ENCODE data around the gene CKMT2.
"Not testable (repeated sequence)": the region's sequence is repeated elsewhere in the genome, so short reads cannot be mapped to it uniquely, and the experiment has no call there.

The CKMT2 gene

GRCh38 chr5:81292130-81292529 is 59.0 kb downstream of the CKMT2 start:
- no peak for DNase-seq (ENCODE audit: low read depth, low spot score)
- peaks cover 9% of the 10 kb centered on the region for H3K9me3 ChIP-seq (ENCODE audit: low read depth, low read length)
- no peak overlapping the region for H3K27ac ChIP-seq
- TF ChIP-seq EZH2 (IDR thresholded peaks at IDR 0.05) (no peak), POLR2AphosphoS5 (IDR thresholded peaks at IDR 0.05; ENCODE audit: borderline replicate concordance, low read depth, low read length) (no peak), FOXP2 (optimal IDR thresholded peaks at IDR 0.05; ENCODE audit: control extremely low read depth, extremely low read length, insufficient read depth) (no peak)
- peaks cover 8% of the 10 kb centered on the region for H3K36me3 ChIP-seq (ENCODE audit: insufficient read depth, low read length)
- H3K4me3 ChIP-seq, result no peak overlapping the region
- H3K9ac ChIP-seq (ENCODE audit: insufficient read length), result no peak overlapping the region

GRCh38 chr5:81294021-81294420 is 60.9 kb downstream of the CKMT2 start:
- not testable (repeated sequence) for H3K36me3 ChIP-seq (ENCODE audit: insufficient read depth, low read length); DNase-seq (ENCODE audit: low read depth, low spot score); H3K4me3 ChIP-seq; H3K27ac ChIP-seq; H3K9me3 ChIP-seq (ENCODE audit: low read depth, low read length); H3K9ac ChIP-seq (ENCODE audit: insufficient read length)

GRCh38 chr5:81297531-81297930 is 64.4 kb downstream of the CKMT2 start:
- DNase-seq (ENCODE audit: low read depth, low spot score), result no peak
- Histone ChIP-seq H3K36me3 (ENCODE audit: insufficient read depth, low read length) (peaks cover 12% of the 10 kb centered on the region), H3K4me3 (no peak overlapping the region), H3K9me3 (ENCODE audit: low read depth, low read length) (peaks cover 6% of the 10 kb centered on the region; the same call in 1 of the 2 replicates), H3K9ac (ENCODE audit: insufficient read length) (no peak overlapping the region), H3K27ac (no peak overlapping the region)
- TF ChIP-seq FOXP2 (optimal IDR thresholded peaks at IDR 0.05; ENCODE audit: control extremely low read depth, extremely low read length, insufficient read depth) (no peak), EZH2 (IDR thresholded peaks at IDR 0.05) (no peak), POLR2AphosphoS5 (IDR thresholded peaks at IDR 0.05; ENCODE audit: borderline replicate concordance, low read depth, low read length) (no peak)

DNA sequence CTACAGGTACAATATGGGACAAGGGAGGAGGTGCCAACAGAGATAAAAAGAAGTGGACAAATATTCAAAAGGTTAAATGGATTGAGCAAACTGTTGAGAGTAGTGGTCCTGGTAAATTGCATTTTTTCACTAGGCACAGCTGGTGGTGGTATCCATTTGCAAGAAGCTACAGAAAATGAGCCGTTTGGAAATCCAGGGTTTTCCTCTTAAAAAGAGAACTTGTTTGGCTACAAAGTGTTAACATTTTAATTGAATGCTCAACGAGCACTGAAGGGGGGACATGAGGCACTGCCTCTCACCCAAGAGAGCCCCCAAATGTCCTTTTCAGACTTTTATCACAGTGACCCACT is 67.8 kb downstream of the CKMT2 start:
- Histone ChIP-seq H3K36me3 (ENCODE audit: insufficient read depth, low read length) (peaks cover 4% of the 10 kb centered on the region), H3K9ac (ENCODE audit: insufficient read length) (peak overlapping the region; percentile 92), H3K4me3 (peak overlapping the region; percentile 94), H3K27ac (peak overlapping the region; percentile 67), H3K9me3 (ENCODE audit: low read depth, low read length) (no peaks in the 10 kb centered on the region)
- DNase-seq (ENCODE audit: low read depth, low spot score), result no peak
- TF ChIP-seq EZH2 (IDR thresholded peaks at IDR 0.05) (no peak), POLR2AphosphoS5 (IDR thresholded peaks at IDR 0.05; ENCODE audit: borderline replicate concordance, low read depth, low read length) (no peak), FOXP2 (optimal IDR thresholded peaks at IDR 0.05; ENCODE audit: control extremely low read depth, extremely low read length, insufficient read depth) (no peak)

GRCh38 chr5:81301271-81302015 is 68.3 kb downstream of the CKMT2 start, which contains the start of gene ZCCHC9:
Gene ZCCHC9, plus strand, starts transcription at chr5:81301587. Its CDS starts 3,171 bp downstream, at chr5:81304758.
- peak; percentile 79 for DNase-seq (ENCODE audit: low read depth, low spot score)
- H3K36me3 ChIP-seq (ENCODE audit: insufficient read depth, low read length), result peaks cover 4% of the 10 kb centered on the region
- H3K9me3 ChIP-seq (ENCODE audit: low read depth, low read length), result no peaks in the 10 kb centered on the region
- peak within 1 kb of the TSS; percentile 67 for H3K27ac ChIP-seq
- TF ChIP-seq FOXP2 (optimal IDR thresholded peaks at IDR 0.05; ENCODE audit: control extremely low read depth, extremely low read length, insufficient read depth) (peak; percentile 85), POLR2AphosphoS5 (IDR thresholded peaks at IDR 0.05; ENCODE audit: borderline replicate concordance, low read depth, low read length) (peak; percentile 97), EZH2 (IDR thresholded peaks at IDR 0.05) (no peak)
- peak within 1 kb of the TSS; percentile 92 for H3K9ac ChIP-seq (ENCODE audit: insufficient read length)
- peak within 1 kb of the TSS; percentile 94 for H3K4me3 ChIP-seq

DNA sequence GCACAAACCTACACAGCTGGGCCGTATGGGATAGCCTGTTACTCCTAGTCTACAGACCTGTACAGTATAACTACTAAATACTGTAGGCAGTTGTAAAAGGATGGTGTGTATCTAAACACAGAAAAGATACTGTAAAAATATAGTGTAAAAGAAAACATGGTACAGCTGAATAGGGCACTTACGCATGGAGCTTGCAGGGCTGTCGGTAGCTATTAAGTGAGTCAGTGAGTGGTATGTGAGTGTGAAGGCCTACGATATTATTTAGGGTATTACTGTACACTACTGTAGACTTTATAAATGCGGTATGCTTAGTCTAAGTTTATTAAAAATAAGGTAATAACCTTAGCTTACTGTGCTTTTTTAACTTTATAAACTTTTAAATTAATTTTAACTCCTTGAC is 69.5 kb downstream of the CKMT2 start:
- DNase-seq (ENCODE audit: low read depth, low spot score), result no peak
- no peak for TF ChIP-seq POLR2AphosphoS5 (IDR thresholded peaks at IDR 0.05; ENCODE audit: borderline replicate concordance, low read depth, low read length)
- no peak for TF ChIP-seq EZH2 (IDR thresholded peaks at IDR 0.05)
- no peak for TF ChIP-seq FOXP2 (optimal IDR thresholded peaks at IDR 0.05; ENCODE audit: control extremely low read depth, extremely low read length, insufficient read depth)

GRCh38 chr5:81303563-81303962 is 70.4 kb downstream of the CKMT2 start:
- Histone ChIP-seq H3K9me3 (ENCODE audit: low read depth, low read length) (no peaks in the 10 kb centered on the region), H3K36me3 (ENCODE audit: insufficient read depth, low read length) (peaks cover 4% of the 10 kb centered on the region), H3K4me3 (no peak overlapping the region), H3K9ac (ENCODE audit: insufficient read length) (peak overlapping the region; percentile 11), H3K27ac (no peak overlapping the region)
- TF ChIP-seq POLR2AphosphoS5 (IDR thresholded peaks at IDR 0.05; ENCODE audit: borderline replicate concordance, low read depth, low read length), result no peak
- TF ChIP-seq FOXP2 (optimal IDR thresholded peaks at IDR 0.05; ENCODE audit: control extremely low read depth, extremely low read length, insufficient read depth), result no peak
- no peak for TF ChIP-seq EZH2 (IDR thresholded peaks at IDR 0.05)
- DNase-seq (ENCODE audit: low read depth, low spot score), result no peak

More for the DNA sequence above, 69.5 kb downstream of the CKMT2 start:
- Histone ChIP-seq H3K4me3 (peak overlapping the region; percentile 94), H3K27ac (no peak overlapping the region), H3K9me3 (ENCODE audit: low read depth, low read length) (no peaks in the 10 kb centered on the region), H3K9ac (ENCODE audit: insufficient read length) (peak overlapping the region; percentile 21), H3K36me3 (ENCODE audit: insufficient read depth, low read length) (peaks cover 4% of the 10 kb centered on the region)

- no peak overlapping the region for H3K27ac ChIP-seq
- no peak for TF ChIP-seq POLR2AphosphoS5 (IDR thresholded peaks at IDR 0.05; ENCODE audit: borderline replicate concordance, low read depth, low read length)
- no peak for TF ChIP-seq FOXP2 (optimal IDR thresholded peaks at IDR 0.05; ENCODE audit: control extremely low read depth, extremely low read length, insufficient read depth)
- TF ChIP-seq EZH2 (IDR thresholded peaks at IDR 0.05), result no peak
- H3K4me3 ChIP-seq, result no peak overlapping the region
- no peaks in the 10 kb centered on the region for H3K9me3 ChIP-seq (ENCODE audit: low read depth, low read length)
- no peak overlapping the region for H3K9ac ChIP-seq (ENCODE audit: insufficient read length)
- DNase-seq (ENCODE audit: low read depth, low spot score), result no peak
- no peaks in the 10 kb centered on the region; the same call in 1 of the 2 replicates for H3K36me3 ChIP-seq (ENCODE audit: insufficient read depth, low read length)
These were observed 72.7 kb downstream of the CKMT2 start for GRCh38 chr5:81305785-81306184.

DNA sequence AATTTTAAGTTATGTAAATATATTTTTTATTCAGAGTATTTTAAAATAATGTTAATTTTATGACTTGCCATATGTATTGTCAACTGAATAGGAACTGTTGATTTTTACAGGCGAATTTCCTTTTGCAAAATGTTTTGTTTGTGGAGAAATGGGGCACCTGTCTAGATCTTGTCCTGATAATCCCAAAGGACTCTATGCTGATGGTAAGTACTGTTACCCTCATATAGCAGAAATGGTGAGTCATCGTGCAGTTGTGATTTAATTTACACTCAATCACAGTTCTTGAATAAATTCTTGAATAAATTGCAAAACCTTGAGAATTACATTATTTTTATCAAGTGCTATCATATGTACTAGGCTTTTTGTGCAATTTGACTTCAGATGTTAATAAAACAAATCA is 75.7 kb downstream of the CKMT2 start:
- DNase-seq (ENCODE audit: low read depth, low spot score), result no peak
- H3K4me3 ChIP-seq, result no peak overlapping the region
- no peak overlapping the region for H3K27ac ChIP-seq
- H3K9ac ChIP-seq (ENCODE audit: insufficient read length), result no peak overlapping the region
- no peaks in the 10 kb centered on the region for H3K9me3 ChIP-seq (ENCODE audit: low read depth, low read length)
- TF ChIP-seq POLR2AphosphoS5 (IDR thresholded peaks at IDR 0.05; ENCODE audit: borderline replicate concordance, low read depth, low read length) (no peak), FOXP2 (optimal IDR thresholded peaks at IDR 0.05; ENCODE audit: control extremely low read depth, extremely low read length, insufficient read depth) (no peak), EZH2 (IDR thresholded peaks at IDR 0.05) (no peak)
- H3K36me3 ChIP-seq (ENCODE audit: insufficient read depth, low read length), result peaks cover 23% of the 10 kb centered on the region; the same call in 1 of the 2 replicates
